ENCODE results near the gene MBOAT1.
"Not testable (repeated sequence)": the region's sequence is repeated elsewhere in the genome, so short reads cannot be mapped to it uniquely, and the experiment has no call there.

Gene MBOAT1

GRCh38 chr6:20202699-20203302 lies 9.5 kb downstream of the MBOAT1 start:
- DNase-seq (ENCODE audit: low read depth) = no peak

- no peak for DNase-seq (ENCODE audit: low read depth)
Observed at GRCh38 chr6:20202324-20202658, 10.0 kb downstream of the MBOAT1 start.

GRCh38 chr6:20200761-20201630 lies 11.3 kb downstream of the MBOAT1 start:
- no peak for DNase-seq (ENCODE audit: low read depth)

GRCh38 chr6:20198775-20199174 lies 13.5 kb downstream of the MBOAT1 start:
- DNase-seq (ENCODE audit: low read depth) = no peak

- no peak for DNase-seq (ENCODE audit: low read depth)
Observed at GRCh38 chr6:20198156-20198774, 14.0 kb downstream of the MBOAT1 start.

GRCh38 chr6:20197251-20197650 lies 15.0 kb downstream of the MBOAT1 start:
- no peak for DNase-seq (ENCODE audit: low read depth)

- DNase-seq (ENCODE audit: low read depth) = no peak
Observed at GRCh38 chr6:20192625-20193024, 19.6 kb downstream of the MBOAT1 start.

- DNase-seq (ENCODE audit: low read depth) = no peak
Observed at GRCh38 chr6:20191992-20192391, 20.3 kb downstream of the MBOAT1 start.

GRCh38 chr6:20188630-20189075 lies 23.6 kb downstream of the MBOAT1 start:
- no peak for DNase-seq (ENCODE audit: low read depth)

GRCh38 chr6:20186981-20187380 lies 25.3 kb downstream of the MBOAT1 start:
- DNase-seq (ENCODE audit: low read depth) = no peak

- DNase-seq (ENCODE audit: low read depth) = no peak
Observed at GRCh38 chr6:20183706-20184105, 28.6 kb downstream of the MBOAT1 start.

DNA sequence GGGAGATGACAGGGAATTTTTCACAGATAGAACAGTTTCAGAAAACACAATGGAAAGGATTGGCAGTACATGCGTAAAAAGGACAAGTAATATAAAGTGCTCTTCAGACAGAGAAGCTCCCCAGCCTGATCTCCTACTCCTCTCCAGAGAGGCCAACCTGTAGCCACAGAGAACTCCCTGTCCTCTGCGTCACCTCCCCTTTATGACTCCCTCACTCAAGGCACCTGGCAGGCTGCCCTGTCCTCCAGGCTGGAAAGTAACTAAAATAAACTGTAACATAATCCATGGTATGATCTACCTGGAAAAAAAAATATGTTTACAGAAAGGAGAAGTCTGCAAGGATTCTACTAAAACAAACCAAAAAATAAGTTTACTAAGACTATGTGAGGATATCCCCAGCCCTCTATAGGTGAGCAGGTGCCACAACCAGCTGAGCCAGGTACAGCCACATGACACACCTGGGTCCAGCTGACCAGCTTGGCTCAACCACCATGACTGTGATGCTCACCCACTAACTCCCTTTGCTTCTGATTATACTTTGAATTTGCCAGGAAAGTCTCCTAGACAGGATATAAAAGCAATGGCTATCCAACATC lies 29.2 kb downstream of the MBOAT1 start:
- no peak for DNase-seq (ENCODE audit: low read depth)

- no peak for DNase-seq (ENCODE audit: low read depth)
Observed at GRCh38 chr6:20182069-20182468, 30.2 kb downstream of the MBOAT1 start.

GRCh38 chr6:20180935-20181334 lies 31.3 kb downstream of the MBOAT1 start:
- DNase-seq (ENCODE audit: low read depth) = no peak

DNA sequence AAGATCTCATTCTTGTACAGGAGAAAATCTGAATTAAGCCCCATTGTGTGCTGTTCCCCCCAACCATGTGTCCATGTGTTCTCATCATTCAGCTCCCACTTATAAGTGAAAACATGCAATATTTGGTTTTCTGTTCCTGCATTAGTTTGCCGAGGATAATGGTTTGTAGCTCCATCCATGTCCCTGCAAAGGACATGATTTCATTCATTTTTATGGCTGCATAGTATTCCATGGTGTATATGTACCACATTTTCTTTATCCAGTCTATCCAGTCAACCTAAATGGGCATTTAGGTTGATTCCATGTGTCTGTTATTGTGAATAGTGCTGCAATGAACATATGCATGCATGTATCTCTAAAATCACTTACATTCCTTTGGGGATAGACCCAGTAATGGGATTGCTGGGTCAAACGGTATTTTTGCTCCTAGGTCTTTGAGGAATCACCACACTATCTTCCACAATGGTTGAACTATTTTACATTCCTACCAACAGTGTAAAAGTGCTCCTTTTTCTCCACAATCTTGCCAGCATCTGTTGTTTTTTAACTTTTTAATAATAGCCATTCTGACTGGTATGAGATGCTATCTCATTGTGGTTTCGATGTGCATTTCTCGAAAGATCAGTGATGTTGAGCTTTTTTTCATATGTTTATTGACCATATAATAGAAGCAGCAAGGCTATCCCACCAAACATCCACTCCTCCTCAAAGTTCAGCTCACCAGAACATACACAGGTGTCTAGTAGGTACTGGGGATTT lies 32.8 kb downstream of the MBOAT1 start:
- DNase-seq (ENCODE audit: low read depth) = not testable (repeated sequence)

GRCh38 chr6:20178327-20178726 lies 33.9 kb downstream of the MBOAT1 start:
- DNase-seq (ENCODE audit: low read depth) = no peak

GRCh38 chr6:20175810-20176410 lies 36.4 kb downstream of the MBOAT1 start:
- no peak for DNase-seq (ENCODE audit: low read depth)

DNA sequence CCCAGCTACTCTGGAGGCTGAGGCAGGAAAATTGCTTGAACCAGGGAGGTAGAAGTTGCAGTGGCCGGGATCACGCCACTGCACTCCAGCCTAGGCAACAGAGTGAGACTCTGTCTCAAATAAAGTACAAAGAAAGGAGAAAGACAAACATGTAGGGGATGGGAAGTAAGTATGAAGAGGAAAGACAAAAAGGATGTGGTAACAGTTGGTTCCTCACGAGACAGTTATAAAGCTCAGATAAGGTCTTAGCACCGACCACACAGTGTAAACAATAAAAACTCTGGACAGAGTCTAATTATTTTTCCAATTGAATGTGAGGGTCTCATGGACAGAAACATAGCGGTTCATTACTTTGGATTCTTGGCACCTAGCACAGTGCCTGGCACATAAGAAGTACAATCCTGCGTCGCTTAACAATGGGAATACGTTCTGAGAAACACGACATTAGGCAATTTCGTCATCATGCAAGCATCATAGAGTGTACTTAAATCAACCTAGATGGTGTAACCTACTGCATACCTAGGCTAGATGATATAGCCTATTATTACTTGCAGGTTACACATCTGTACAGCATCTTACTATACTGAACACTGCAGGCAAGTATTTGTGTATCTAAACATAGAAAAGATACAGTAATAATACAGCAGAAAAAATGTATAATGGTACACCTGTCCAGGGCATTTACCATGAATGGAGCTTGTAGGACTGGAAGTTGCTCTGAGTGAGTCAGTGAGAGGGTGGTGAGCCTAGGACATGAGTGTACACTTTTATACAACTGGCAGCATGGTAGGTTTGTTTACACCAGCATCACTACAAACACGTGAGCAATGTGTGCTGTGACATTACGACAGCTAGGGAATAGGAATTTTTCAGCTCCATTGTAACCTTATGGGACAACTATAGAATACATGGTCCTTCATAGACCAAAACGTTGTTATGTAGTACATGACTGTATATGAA lies 38.2 kb downstream of the MBOAT1 start:
- DNase-seq (ENCODE audit: low read depth) = no peak

GRCh38 chr6:20172842-20173456 lies 39.3 kb downstream of the MBOAT1 start:
- no peak for DNase-seq (ENCODE audit: low read depth)
